Measurements from ENCODE around the gene ZFHX3.

DNA sequence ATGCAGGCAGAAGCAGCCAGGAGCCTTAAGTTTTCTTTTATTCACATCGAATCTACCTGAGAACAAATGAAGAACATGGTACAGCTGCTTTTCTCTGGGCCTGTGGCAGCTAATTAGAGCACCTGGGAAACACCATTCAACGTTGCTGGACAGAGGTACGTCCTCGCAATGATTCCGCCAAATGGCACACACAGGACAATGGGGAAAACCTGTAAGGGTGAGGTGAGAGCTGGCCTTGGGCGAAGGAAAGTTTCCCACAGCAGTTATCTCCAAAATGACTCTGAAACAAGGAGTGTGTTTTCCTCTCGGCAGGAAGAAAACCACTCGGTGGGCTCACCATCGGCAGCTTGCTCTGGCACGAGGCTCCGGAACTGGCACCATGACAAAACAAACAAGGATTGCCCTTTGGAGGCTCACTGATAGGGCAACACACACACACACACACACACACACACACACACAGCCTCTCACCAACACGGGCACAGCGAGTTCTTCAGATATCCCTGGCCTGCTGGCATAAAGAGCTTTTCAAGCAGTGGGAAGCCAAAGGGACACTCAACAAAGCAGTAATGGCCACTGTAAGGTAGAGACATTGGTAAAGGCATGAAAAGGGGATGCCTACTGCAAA, 73.7 kb downstream of the ZFHX3 start:
- TF ChIP-seq POLR2AphosphoS5 (IDR thresholded peaks at IDR 0.05; ENCODE audit: borderline replicate concordance, low read depth, low read length): no peak
- TF ChIP-seq EZH2 (IDR thresholded peaks at IDR 0.05): no peak
- no peak for TF ChIP-seq FOXP2 (optimal IDR thresholded peaks at IDR 0.05; ENCODE audit: control extremely low read depth, extremely low read length, insufficient read depth)

Measured in SK-N-MC (cell line).